ENCODE results near the gene ARHGEF1. TPM values are rescaled to one million over a fixed set of nuclear protein-coding genes. Genes with fewer than 3 reads are reported as not detected.

Gene ARHGEF1
- total RNA-seq, 1 donor from 2014 or later: 69.9 TPM

DNA sequence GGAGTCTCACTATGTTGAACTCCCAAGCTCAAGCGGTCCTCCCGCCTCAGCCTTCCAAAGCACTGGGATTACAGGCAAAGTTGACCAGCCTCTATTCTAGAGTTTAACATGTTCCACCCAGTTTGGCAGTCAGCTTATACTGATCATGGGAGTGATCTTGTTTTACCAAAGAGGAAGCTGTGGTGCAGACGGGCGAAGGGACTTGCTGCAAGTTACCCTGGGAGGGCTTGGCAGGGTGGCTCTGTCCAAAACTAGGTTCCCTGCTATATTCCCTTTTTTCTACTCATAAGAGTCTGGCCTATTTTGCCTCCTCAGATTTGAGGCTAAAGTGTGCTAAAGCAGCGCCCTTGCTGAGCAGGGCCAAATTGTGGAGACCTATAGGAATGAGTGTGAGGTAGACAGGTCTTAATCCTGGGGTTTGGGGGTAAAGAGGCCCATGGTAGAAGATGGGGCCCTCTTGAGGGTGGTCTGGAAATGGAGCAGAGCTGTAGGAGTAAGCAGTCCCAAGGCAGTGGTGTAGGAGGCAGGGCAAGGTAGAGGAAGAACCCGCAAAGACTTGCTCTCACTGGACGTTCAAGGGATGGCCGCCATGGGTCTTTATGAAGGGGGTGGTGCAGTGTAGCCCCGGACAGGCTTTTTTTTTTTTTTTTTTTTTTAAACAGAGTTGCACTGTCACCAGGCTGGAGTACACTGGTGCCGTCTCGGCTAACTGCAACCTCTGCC is 19.6 kb upstream of the ARHGEF1 start:
- peaks cover 47% of the 10 kb centered on the region for H3K4me1 Mint-ChIP-seq
- no peak for DNase-seq (ENCODE audit: low read depth, low spot score)
- peaks cover 35% of the 10 kb centered on the region for H3K36me3 Mint-ChIP-seq (ENCODE audit: low read depth)
- TF ChIP-seq, protein P1, sequence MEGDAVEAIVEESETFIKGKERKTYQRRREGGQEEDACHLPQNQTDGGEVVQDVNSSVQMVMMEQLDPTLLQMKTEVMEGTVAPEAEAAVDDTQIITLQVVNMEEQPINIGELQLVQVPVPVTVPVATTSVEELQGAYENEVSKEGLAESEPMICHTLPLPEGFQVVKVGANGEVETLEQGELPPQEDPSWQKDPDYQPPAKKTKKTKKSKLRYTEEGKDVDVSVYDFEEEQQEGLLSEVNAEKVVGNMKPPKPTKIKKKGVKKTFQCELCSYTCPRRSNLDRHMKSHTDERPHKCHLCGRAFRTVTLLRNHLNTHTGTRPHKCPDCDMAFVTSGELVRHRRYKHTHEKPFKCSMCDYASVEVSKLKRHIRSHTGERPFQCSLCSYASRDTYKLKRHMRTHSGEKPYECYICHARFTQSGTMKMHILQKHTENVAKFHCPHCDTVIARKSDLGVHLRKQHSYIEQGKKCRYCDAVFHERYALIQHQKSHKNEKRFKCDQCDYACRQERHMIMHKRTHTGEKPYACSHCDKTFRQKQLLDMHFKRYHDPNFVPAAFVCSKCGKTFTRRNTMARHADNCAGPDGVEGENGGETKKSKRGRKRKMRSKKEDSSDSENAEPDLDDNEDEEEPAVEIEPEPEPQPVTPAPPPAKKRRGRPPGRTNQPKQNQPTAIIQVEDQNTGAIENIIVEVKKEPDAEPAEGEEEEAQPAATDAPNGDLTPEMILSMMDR (conservative IDR thresholded peaks at IDR 0.05): no peak
- peak overlapping the region; percentile 79 for H3K4me3 Mint-ChIP-seq
- H3K27ac Mint-ChIP-seq (ENCODE audit: unreplicated experiment): peak overlapping the region; percentile 71
- H3K9me3 Mint-ChIP-seq: no peaks in the 10 kb centered on the region
- peaks cover 6% of the 10 kb centered on the region for H3K27me3 Mint-ChIP-seq (ENCODE audit: low read depth)

DNA sequence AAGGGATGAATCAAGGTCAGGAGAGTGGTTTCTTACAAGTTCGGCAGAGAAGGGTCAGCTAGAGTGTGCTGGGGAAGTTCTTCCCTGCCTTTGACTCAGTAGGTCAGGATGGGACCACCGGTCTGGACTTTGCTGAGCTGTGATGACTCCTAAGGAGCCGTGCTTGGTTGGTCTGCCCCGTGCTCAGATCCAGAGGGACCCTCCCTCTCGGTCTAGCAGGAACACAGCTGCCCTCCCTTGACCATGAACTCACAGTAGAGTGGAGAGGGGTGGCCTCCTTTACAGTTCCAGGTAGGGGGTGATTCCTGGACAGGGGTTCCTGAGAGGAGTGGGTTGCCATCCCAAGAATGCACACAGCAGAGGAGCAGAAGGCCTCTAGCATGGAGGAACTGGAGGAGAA is 18.6 kb upstream of the ARHGEF1 start:
- peaks cover 6% of the 10 kb centered on the region for H3K27me3 Mint-ChIP-seq (ENCODE audit: low read depth)
- peaks cover 35% of the 10 kb centered on the region for H3K36me3 Mint-ChIP-seq (ENCODE audit: low read depth)
- no peak for DNase-seq (ENCODE audit: low read depth, low spot score)
- H3K4me3 Mint-ChIP-seq: peak overlapping the region; percentile 73
- H3K27ac Mint-ChIP-seq (ENCODE audit: unreplicated experiment): peak overlapping the region; percentile 88
- H3K9me3 Mint-ChIP-seq: no peaks in the 10 kb centered on the region
- peaks cover 43% of the 10 kb centered on the region for H3K4me1 Mint-ChIP-seq
- TF ChIP-seq, protein P1 (conservative IDR thresholded peaks at IDR 0.05): no peak

DNA sequence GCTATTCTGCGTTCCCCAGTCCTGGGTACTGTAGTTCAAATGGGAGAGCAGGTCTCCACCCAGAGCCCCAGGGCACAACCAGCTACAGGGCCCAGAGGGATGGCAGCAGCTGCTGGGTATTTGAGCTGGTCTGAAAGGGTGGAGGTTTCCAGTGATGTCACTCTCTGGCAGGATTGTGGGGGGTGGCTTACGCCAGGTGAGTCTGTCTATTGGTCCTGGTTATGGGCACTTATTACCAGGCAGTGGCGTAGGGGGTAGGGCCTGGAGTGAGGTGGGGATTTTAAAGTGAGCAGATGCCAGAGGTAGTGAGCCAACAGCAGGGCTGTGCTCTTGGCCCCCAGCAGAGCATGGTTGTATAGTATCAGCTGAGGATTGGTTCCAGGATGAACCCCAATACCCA is 16.7 kb upstream of the ARHGEF1 start:
- no peak overlapping the region for H3K27ac Mint-ChIP-seq (ENCODE audit: unreplicated experiment)
- peak overlapping the region; percentile 67 for H3K4me3 Mint-ChIP-seq
- H3K4me1 Mint-ChIP-seq: peaks cover 30% of the 10 kb centered on the region
- no peaks in the 10 kb centered on the region for H3K9me3 Mint-ChIP-seq
- no peaks in the 10 kb centered on the region for H3K27me3 Mint-ChIP-seq (ENCODE audit: low read depth)
- no peak for DNase-seq (ENCODE audit: low read depth, low spot score)
- peaks cover 37% of the 10 kb centered on the region for H3K36me3 Mint-ChIP-seq (ENCODE audit: low read depth)
- TF ChIP-seq, protein P1 (conservative IDR thresholded peaks at IDR 0.05): no peak

DNA sequence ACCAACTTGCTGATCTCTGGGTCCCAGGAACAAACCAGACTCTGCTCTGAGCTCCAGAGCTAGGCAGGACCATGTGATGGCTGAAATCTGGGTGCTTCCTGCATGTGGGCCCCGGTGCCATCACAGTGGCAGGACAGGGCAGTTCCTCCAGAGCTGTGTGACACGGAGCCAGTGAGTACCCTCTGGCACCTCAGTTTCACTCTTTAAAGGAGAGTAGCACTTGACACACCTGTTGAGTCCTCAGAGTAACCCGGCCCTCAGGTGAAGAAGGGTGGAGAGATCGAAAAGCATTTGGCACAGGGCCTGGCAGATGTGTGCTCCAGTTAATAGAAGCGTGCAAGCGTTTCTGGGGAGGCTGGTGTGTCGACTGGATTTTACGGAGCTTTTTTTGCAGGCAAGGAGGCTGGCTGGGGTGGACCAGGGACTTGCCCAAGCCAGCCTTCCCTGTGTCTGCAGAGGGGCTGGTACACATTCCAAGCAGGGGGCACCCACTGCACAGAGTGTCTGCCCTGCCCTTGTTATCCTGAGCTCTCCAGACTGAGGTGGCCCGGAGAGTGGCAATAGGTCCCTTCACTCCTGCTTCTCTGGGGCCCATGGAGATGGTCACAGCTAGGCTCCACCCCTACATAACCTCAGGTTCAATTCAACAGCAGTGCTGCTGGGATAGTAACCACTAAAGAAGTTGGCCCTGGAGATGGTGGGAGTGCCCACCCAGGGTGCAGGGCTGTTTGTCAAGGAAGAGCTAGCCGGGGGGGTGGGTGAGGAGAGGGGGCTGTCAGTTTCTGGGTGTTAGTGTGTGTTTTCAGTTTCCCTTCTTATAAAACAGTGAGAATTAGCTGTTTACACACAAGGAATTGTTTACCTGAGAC is 14.6 kb upstream of the ARHGEF1 start:
- H3K27ac Mint-ChIP-seq (ENCODE audit: unreplicated experiment): peak overlapping the region; percentile 50
- no peaks in the 10 kb centered on the region for H3K9me3 Mint-ChIP-seq
- TF ChIP-seq, protein P1 (conservative IDR thresholded peaks at IDR 0.05): no peak
- H3K36me3 Mint-ChIP-seq (ENCODE audit: low read depth): peaks cover 28% of the 10 kb centered on the region
- peaks cover 17% of the 10 kb centered on the region for H3K4me1 Mint-ChIP-seq
- H3K4me3 Mint-ChIP-seq: peak overlapping the region; percentile 51
- peaks cover 3% of the 10 kb centered on the region for H3K27me3 Mint-ChIP-seq (ENCODE audit: low read depth)
- no peak for DNase-seq (ENCODE audit: low read depth, low spot score)

DNA sequence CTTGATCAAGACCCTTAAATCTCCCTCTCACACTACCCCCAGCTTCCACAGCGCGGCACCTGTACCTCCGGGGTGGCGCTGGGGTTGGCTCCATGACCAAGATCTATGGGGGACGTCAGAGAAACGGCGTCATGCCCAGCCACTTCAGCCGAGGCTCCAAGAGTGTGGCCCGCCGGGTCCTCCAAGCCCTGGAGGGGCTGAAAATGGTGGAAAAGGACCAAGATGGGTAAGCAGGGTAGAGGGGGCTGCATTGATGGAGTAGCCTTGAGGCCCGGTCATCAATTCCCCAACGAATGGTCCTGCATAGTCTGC is 14.0 kb upstream of the ARHGEF1 start:
- Mint-ChIP-seq H3K9me3 (no peaks in the 10 kb centered on the region), H3K4me3 (peak overlapping the region; percentile 51)
- TF ChIP-seq, protein P1 (conservative IDR thresholded peaks at IDR 0.05): no peak

More for the DNA sequence above, 14.0 kb upstream of the ARHGEF1 start:
- peaks cover 25% of the 10 kb centered on the region for H3K36me3 Mint-ChIP-seq (ENCODE audit: low read depth)
- H3K4me1 Mint-ChIP-seq: peaks cover 14% of the 10 kb centered on the region
- no peak for DNase-seq (ENCODE audit: low read depth, low spot score)
- no peak overlapping the region for H3K27ac Mint-ChIP-seq (ENCODE audit: unreplicated experiment)
- H3K27me3 Mint-ChIP-seq (ENCODE audit: low read depth): peaks cover 4% of the 10 kb centered on the region
